ENCODE data around the gene ARHGDIB. TPM values are rescaled to one million over a fixed set of nuclear protein-coding genes. Genes with fewer than 3 reads are reported as not detected.

The ARHGDIB gene
- total and polyA plus RNA-seq, 2 donors from 2014 or later, result 127 to 151 TPM

GRCh38 chr12:14935031-14935430 is 26.4 kb downstream of the ARHGDIB start:
- peak in 3 of 5 donors; percentile 47 to 91 (median 88) for DNase-seq
- Histone ChIP-seq H3K27me3 (ENCODE audit: control insufficient read depth, insufficient read depth, low read length) (no peaks in the 10 kb centered on the region), H3K36me3 (ENCODE audit: control insufficient read depth in 2 of 3, insufficient read depth in 3 of 3, low read length in 3 of 3) (no peaks in the 10 kb centered on the region), H3K4me1 (ENCODE audit: control insufficient read depth in 2 of 3, insufficient read depth in 2 of 3, low read depth in 1 of 3, low read length in 3 of 3) (peaks cover 7 to 18% (median 9%) of the 10 kb centered on the region in 3 donors), H3K4me3 (ENCODE audit: low read length in 3 of 3) (no peak overlapping the region), H3K9me3 (ENCODE audit: control insufficient read depth in 2 of 3, insufficient read depth in 1 of 3, low read length in 3 of 3) (no peaks in the 10 kb centered on the region), H3K27ac (ENCODE audit: low read depth in 2 of 2, low read length in 2 of 2) (peak overlapping the region; percentile 71 to 90), H3K9ac (ENCODE audit: low read length in 3 of 3) (peak overlapping the region in 1 of 3 donors; percentile 21)
- intact Hi-C loops (cut with DNase I), result no loop called here
- TF ChIP-seq CTCF (IDR thresholded peaks at IDR 0.05; ENCODE audit: borderline replicate concordance, extremely low read depth, insufficient read depth), result no peak
- FAIRE-seq, result peak; percentile 90

- Histone ChIP-seq H3K4me1 (ENCODE audit: control insufficient read depth in 2 of 3, insufficient read depth in 2 of 3, low read depth in 1 of 3, low read length in 3 of 3) (peaks cover 7 to 18% (median 9%) of the 10 kb centered on the region in 3 donors), H3K9ac (ENCODE audit: low read length in 3 of 3) (peak overlapping the region in 1 of 3 donors; percentile 8), H3K9me3 (ENCODE audit: control insufficient read depth in 2 of 3, insufficient read depth in 1 of 3, low read length in 3 of 3) (no peaks in the 10 kb centered on the region), H3K4me3 (ENCODE audit: low read length in 3 of 3) (peak overlapping the region in 2 of 3 donors; percentile 31 to 44), H3K36me3 (ENCODE audit: control insufficient read depth in 2 of 3, insufficient read depth in 3 of 3, low read length in 3 of 3) (no peaks in the 10 kb centered on the region), H3K27ac (ENCODE audit: low read depth in 2 of 2, low read length in 2 of 2) (peak overlapping the region; percentile 71 to 90), H3K27me3 (ENCODE audit: control insufficient read depth, insufficient read depth, low read length) (no peaks in the 10 kb centered on the region)
- intact Hi-C loops (cut with DNase I), result no loop called here
- no peak for FAIRE-seq
- DNase-seq, result no peak
- no peak for TF ChIP-seq CTCF (IDR thresholded peaks at IDR 0.05; ENCODE audit: borderline replicate concordance, extremely low read depth, insufficient read depth)
Measured at GRCh38 chr12:14934511-14934910, 26.9 kb downstream of the ARHGDIB start.

GRCh38 chr12:14931791-14932560 is 29.4 kb downstream of the ARHGDIB start:
- no peaks in the 10 kb centered on the region for H3K27me3 ChIP-seq (ENCODE audit: control insufficient read depth, insufficient read depth, low read length)
- H3K27ac ChIP-seq (ENCODE audit: low read depth in 2 of 2, low read length in 2 of 2), result peak overlapping the region in 1 of 2 donors; percentile 52
- FAIRE-seq (no peak), DNase-seq (no peak)
- no peak overlapping the region for H3K9ac ChIP-seq (ENCODE audit: low read length in 3 of 3)
- no peak for TF ChIP-seq CTCF (IDR thresholded peaks at IDR 0.05; ENCODE audit: borderline replicate concordance, extremely low read depth, insufficient read depth)
- no peaks in the 10 kb centered on the region for H3K36me3 ChIP-seq (ENCODE audit: control insufficient read depth in 2 of 3, insufficient read depth in 3 of 3, low read length in 3 of 3)
- H3K9me3 ChIP-seq (ENCODE audit: control insufficient read depth in 2 of 3, insufficient read depth in 1 of 3, low read length in 3 of 3), result no peaks in the 10 kb centered on the region
- H3K4me3 ChIP-seq (ENCODE audit: low read length in 3 of 3), result no peak overlapping the region
- peaks cover 7 to 18% (median 14%) of the 10 kb centered on the region in 3 donors for H3K4me1 ChIP-seq (ENCODE audit: control insufficient read depth in 2 of 3, insufficient read depth in 2 of 3, low read depth in 1 of 3, low read length in 3 of 3)
- intact Hi-C loops (cut with DNase I), result no loop called here

All from kidney (tissue), 14 donors.